NCI-H748 treated with DMSO at 0.1 percent for 48 hours (cell line): Measurements from ENCODE around the gene PITPNM1.
A peak's percentile ranks its signal among the peaks of the same experiment; 100 is the strongest.
"Not testable (repeated sequence)": the region's sequence is repeated elsewhere in the genome, so short reads cannot be mapped to it uniquely, and the experiment has no call there.

ENCODE experiments used
- DNase-seq: peaks from one replicate; lab custom pipeline; 2025; lab: John Stamatoyannopoulos, UW

The PITPNM1 gene

GRCh38 chr11:67504950-67505581, at the start of gene PITPNM1:
PITPNM1 (minus strand) TSS chr11:67505363; CDS start chr11:67504180, 1,183 bp downstream.
- peak; percentile 12 for DNase-seq

- DNase-seq = not testable (repeated sequence)
Observed at GRCh38 chr11:67551697-67552096, 46.5 kb upstream of the PITPNM1 start.

GRCh38 chr11:67551127-67551526, 46.0 kb upstream of the PITPNM1 start:
- DNase-seq = no peak

GRCh38 chr11:67548555-67549110, 43.5 kb upstream of the PITPNM1 start:
- no peak for DNase-seq

- DNase-seq = not testable (repeated sequence)
Observed at GRCh38 chr11:67548112-67548511, 42.9 kb upstream of the PITPNM1 start.

- no peak for DNase-seq
Observed at GRCh38 chr11:67545280-67545679, 40.1 kb upstream of the PITPNM1 start.

GRCh38 chr11:67544616-67545242, 39.6 kb upstream of the PITPNM1 start:
- DNase-seq = no peak

GRCh38 chr11:67543585-67543984, 38.4 kb upstream of the PITPNM1 start:
- DNase-seq = no peak

- DNase-seq = no peak
Observed at GRCh38 chr11:67542971-67543370, 37.8 kb upstream of the PITPNM1 start.

- DNase-seq = no peak
Observed at GRCh38 chr11:67542169-67542568, 37.0 kb upstream of the PITPNM1 start.

- no peak for DNase-seq
Observed at GRCh38 chr11:67541198-67541597, 36.0 kb upstream of the PITPNM1 start.

GRCh38 chr11:67539550-67539949, 34.4 kb upstream of the PITPNM1 start:
- DNase-seq = no peak

- DNase-seq = no peak
Observed at GRCh38 chr11:67538823-67539505, 33.8 kb upstream of the PITPNM1 start.

- DNase-seq = no peak
Observed at GRCh38 chr11:67538306-67538705, 33.1 kb upstream of the PITPNM1 start.

GRCh38 chr11:67535561-67535960, 30.4 kb upstream of the PITPNM1 start:
- DNase-seq = no peak

- DNase-seq = no peak
Observed at GRCh38 chr11:67534070-67534679, 29.0 kb upstream of the PITPNM1 start.

- DNase-seq = no peak
Observed at GRCh38 chr11:67532889-67533288, 27.7 kb upstream of the PITPNM1 start.

- no peak for DNase-seq
Observed at GRCh38 chr11:67530282-67530592, 25.1 kb upstream of the PITPNM1 start.

GRCh38 chr11:67528376-67528775, 23.2 kb upstream of the PITPNM1 start:
- no peak for DNase-seq

GRCh38 chr11:67525275-67525976, 20.3 kb upstream of the PITPNM1 start:
- no peak for DNase-seq

- no peak for DNase-seq
Observed at GRCh38 chr11:67524480-67524808, 19.3 kb upstream of the PITPNM1 start.
